SK-N-SH (cell line): ENCODE measurements around the gene YY2. TPM values are rescaled to one million over a fixed set of nuclear protein-coding genes. Genes with fewer than 3 reads are reported as not detected.
A peak's percentile ranks its signal among the peaks of the same experiment; 100 is the strongest.

ENCODE experiments used
- CTCF ChIA-PET: fragments of 300-600, 350-600 bp; formaldehyde crosslinking; extraction: SDS; loops from one replicate; lab custom pipeline; 2021; lab: Yijun Ruan, JAX
- POLR2A ChIA-PET: fragments of 350-600 bp; sonication (Branson Sonifier 250); formaldehyde crosslinking; extraction: SDS; loops from one replicate; lab custom pipeline; 2020; ENCODE audit warnings: antibody characterized with exemption, inconsistent platforms; lab: Yijun Ruan, JAX
- DNase-seq: peaks from one replicate; pipeline ENCODE4 v3.0.0; 2012
- H2AFZ ChIP-seq: fragments of 200-600 bp; sonication (generic); 2 replicates; pipeline ENCODE4 v1.8.1; 2016; ENCODE audit warnings: antibody characterized with exemption, mild to moderate bottlenecking, low read depth
- H3F3A ChIP-seq: fragments of 200-600 bp; sonication (generic); replicated peaks from 2 replicates; pipeline ENCODE3; 2016; ENCODE audit warnings: antibody characterized with exemption, mild to moderate bottlenecking; ENCODE audit not compliant: insufficient read depth
- H3K27ac ChIP-seq, 2 experiments: fragments of 200-500 bp in 1 of 2; fragments of 200-600 bp in 1 of 2; sonication (Bioruptor generic) in 1 of 2; sonication (generic), shearing (Covaris generic) in 1 of 2; 2 replicates each; pipeline versions ENCODE4 v1.5.1 to v1.6.1; 2014 to 2016; ENCODE audit warnings: low read depth in 2 of 2, inconsistent platforms in 1 of 2, low read length in 1 of 2, mild to moderate bottlenecking in 1 of 2, mixed read lengths in 1 of 2
- H3K27me3 ChIP-seq: fragments of 200-600 bp; sonication (generic), shearing (Covaris generic); 2 replicates; pipeline ENCODE4 v1.6.1; 2016; ENCODE audit warnings: mixed run types; ENCODE audit not compliant: insufficient read depth
- H3K36me3 ChIP-seq, 2 experiments: fragments of 200-500 bp in 1 of 2; fragments of 200-600 bp in 1 of 2; sonication (Bioruptor generic) in 1 of 2; sonication (generic) in 1 of 2; replicated peaks in 1 of 2; 2 replicates each; pipeline versions ENCODE3 to v1.5.1; 2014 to 2016; ENCODE audit warnings: low read length in 1 of 2, mild to moderate bottlenecking in 1 of 2; ENCODE audit not compliant: insufficient read depth in 2 of 2, control insufficient read depth in 1 of 2
- H3K4me1 ChIP-seq, 2 experiments: fragments of 200-500 bp in 1 of 2; fragments of 200-600 bp in 1 of 2; sonication (Bioruptor generic) in 1 of 2; sonication (generic), shearing (Covaris generic) in 1 of 2; 2 replicates each; pipeline versions ENCODE4 v1.5.1 to v1.6.1; 2014 to 2016; ENCODE audit warnings: low read depth in 1 of 2, low read length in 1 of 2, mixed run types in 1 of 2; ENCODE audit not compliant: insufficient read depth in 2 of 2, control insufficient read depth in 1 of 2
- H3K4me2 ChIP-seq: fragments of 200-600 bp; sonication (generic), shearing (Covaris generic); 2 replicates; pipeline ENCODE4 v1.6.1; 2017; ENCODE audit warnings: mixed run types
- H3K4me3 ChIP-seq, 2 experiments: fragments of 200-500 bp in 1 of 2; fragments of 200-600 bp in 1 of 2; sonication (Bioruptor generic) in 1 of 2; sonication (generic), shearing (Covaris generic) in 1 of 2; 2 replicates each; pipeline versions ENCODE4 v1.5.1 to v1.8.1; 2014 to 2016; ENCODE audit warnings: low read depth in 2 of 2, inconsistent platforms in 1 of 2, low read length in 1 of 2, mild to moderate bottlenecking in 1 of 2, mixed read lengths in 1 of 2, moderate library complexity in 1 of 2
- H3K79me2 ChIP-seq: fragments of 200-600 bp; sonication (generic); 2 replicates; pipeline ENCODE4 v1.8.1; 2017; ENCODE audit warnings: mild to moderate bottlenecking; ENCODE audit not compliant: insufficient read depth
- H3K9ac ChIP-seq: fragments of 200-600 bp; sonication (generic); 2 replicates; pipeline ENCODE4 v1.6.1; 2017; ENCODE audit warnings: mixed run types
- H3K9me2 ChIP-seq: fragments of 200-600 bp; sonication (generic); 2 replicates; pipeline ENCODE4 v1.6.1; 2017; ENCODE audit warnings: mixed run types
- H3K9me3 ChIP-seq: fragments of 200-600 bp; sonication (generic); 2 replicates; pipeline ENCODE4 v1.6.1; 2017; ENCODE audit warnings: mixed run types, mild to moderate bottlenecking, moderate library complexity
- H4K20me1 ChIP-seq: fragments of 200-600 bp; sonication (generic); 2 replicates; pipeline ENCODE4 v1.6.1; 2017; ENCODE audit warnings: mild to moderate bottlenecking, mixed run types; ENCODE audit not compliant: insufficient read depth
- CHD2 ChIP-seq: fragments of 150-350 bp; IDR thresholded peaks from 2 replicates; pipeline ENCODE4 v1.6.1; 2018; ENCODE audit warnings: low read length; ENCODE audit not compliant: partially characterized antibody
- ELF1 ChIP-seq: IDR thresholded peaks from 2 replicates; pipeline ENCODE4 v1.4.0; 2012
- FOXM1 ChIP-seq: IDR thresholded peaks from 2 replicates; pipeline ENCODE4 v1.4.0; 2012; ENCODE audit warnings: low read depth, mild to moderate bottlenecking
- GATA2 ChIP-seq: sonication (generic); formaldehyde crosslinking; IDR thresholded peaks from 2 replicates; pipeline ENCODE4 v1.5.0; 2020; ENCODE audit warnings: mild to moderate bottlenecking, missing genetic modification reagents
- MEF2A ChIP-seq: IDR thresholded peaks from 2 replicates; pipeline ENCODE4 v1.4.0; 2012; ENCODE audit warnings: low read depth, borderline replicate concordance
- RAD21 ChIP-seq: IDR thresholded peaks from 2 replicates; pipeline ENCODE4 v1.6.1; 2012; ENCODE audit warnings: mild to moderate bottlenecking, low read length
- RCOR1 ChIP-seq: fragments of 150-350 bp; IDR thresholded peaks from 2 replicates; pipeline ENCODE4 v1.6.1; 2017; ENCODE audit warnings: antibody characterized with exemption, low read length
- RFX5 ChIP-seq: IDR thresholded peaks from 2 replicates; pipeline ENCODE4 v1.6.1; 2012; ENCODE audit warnings: mild to moderate bottlenecking, improper control_type of control experiment, low read length
- SIN3A ChIP-seq: IDR thresholded peaks from 2 replicates; pipeline ENCODE4 v1.6.1; 2012; ENCODE audit warnings: low read depth, mild to moderate bottlenecking, low read length, moderate library complexity, borderline replicate concordance
- TAF1 ChIP-seq: IDR thresholded peaks from 2 replicates; pipeline ENCODE4 v1.6.1; 2012; ENCODE audit warnings: low read depth, mild to moderate bottlenecking, low read length, moderate library complexity, borderline replicate concordance
- TCF12 ChIP-seq: IDR thresholded peaks from 2 replicates; pipeline ENCODE4 v1.4.0; 2012
- TEAD4 ChIP-seq: IDR thresholded peaks from 2 replicates; pipeline ENCODE4 v1.4.0; 2012; ENCODE audit warnings: mild to moderate bottlenecking, borderline replicate concordance; ENCODE audit not compliant: insufficient read depth
- YY1 ChIP-seq: IDR thresholded peaks from 2 replicates; pipeline ENCODE4 v1.4.0; 2012; ENCODE audit warnings: low read depth, mild to moderate bottlenecking
- WGBS: methylation state at CpG from one replicate; pipeline ENCODE4 v1.1.6; 2017; ENCODE audit warnings: low lambda C conversion rate; 5-methylcytosine and 5-hydroxymethylcytosine counted together
- polyA plus RNA-seq, 3 experiments: library from polyadenylated mRNA; depleted of rRNA; stranded (reverse); fragments of >200 nt; gene quantifications; 2 replicates each; pipeline ENCODE4 v1.2.3, GENCODE V29; 2012
- TF ChIP-seq, protein P1 (sequence below): IDR thresholded peaks from 2 replicates; pipeline ENCODE4 v1.4.0; 2012; ENCODE audit warnings: low read depth, borderline replicate concordance
- TF ChIP-seq, protein P2 (sequence below): fragments of 150-350 bp; IDR thresholded peaks from 2 replicates; pipeline ENCODE4 v1.6.1; 2016; ENCODE audit warnings: mild to moderate bottlenecking, low read depth, low read length
- TF ChIP-seq, protein P3 (sequence below): fragments of 150-350 bp; IDR thresholded peaks from 2 replicates; pipeline ENCODE4 v1.6.1; 2017; ENCODE audit warnings: antibody characterized with exemption, low read length, low read depth, borderline replicate concordance
- TF ChIP-seq, protein P4 (sequence below): IDR thresholded peaks from 2 replicates; pipeline ENCODE4; 2012
- TF ChIP-seq, protein P5 (sequence below): IDR thresholded peaks from 2 replicates; pipeline ENCODE4 v1.4.0; 2012; ENCODE audit warnings: low read depth
- TF ChIP-seq, protein P6 (sequence below): fragments of 200-600 bp; sonication (generic); IDR thresholded peaks from 2 replicates; pipeline ENCODE4 v1.6.1; 2017; ENCODE audit warnings: antibody characterized with exemption, mild to moderate bottlenecking, moderate library complexity

The YY2 gene
- polyA plus RNA-seq, 1 of the 3 experiments (the other 2 are of a cell fraction), result 2.3 TPM

DNA sequence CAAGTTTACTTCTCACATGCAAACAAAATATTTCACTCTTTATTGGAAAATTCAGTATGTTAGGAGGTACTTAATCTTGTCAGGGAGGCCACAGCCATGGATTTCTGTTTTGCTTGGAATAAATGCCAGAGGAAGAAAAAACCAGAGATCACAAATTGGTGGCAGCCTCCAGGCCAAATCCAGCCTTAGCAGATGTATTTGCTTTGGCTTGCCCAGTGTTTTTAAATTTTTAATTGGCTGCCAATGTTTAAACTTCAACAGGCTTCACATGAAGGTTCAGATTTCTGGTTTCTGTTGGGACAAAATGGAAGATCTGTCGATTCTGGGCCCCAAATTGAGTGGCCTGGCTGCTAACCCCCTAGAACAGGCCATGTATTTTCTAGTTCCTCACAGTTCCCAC, 19.2 kb downstream of the YY2 start:
- H3F3A ChIP-seq, result no peaks in the 10 kb centered on the region
- H3K27ac ChIP-seq, result peak overlapping the region in 1 of 2 experiments; percentile 47; a peak in 2 of 4 replicates
- CTCF ChIA-PET, result no interaction called here
- H2AFZ ChIP-seq, result no peak overlapping the region
- POLR2A ChIA-PET, result no interaction called here
- no peaks in the 10 kb centered on the region for H3K79me2 ChIP-seq
- no peaks in the 10 kb centered on the region for H3K9me3 ChIP-seq
- TF ChIP-seq RCOR1 (no peak), TCF12 (no peak), RFX5 (no peak), FOXM1 (no peak), RAD21 (no peak), CHD2 (no peak), SIN3A (no peak), TAF1 (no peak)
- TF ChIP-seq, protein P1, sequence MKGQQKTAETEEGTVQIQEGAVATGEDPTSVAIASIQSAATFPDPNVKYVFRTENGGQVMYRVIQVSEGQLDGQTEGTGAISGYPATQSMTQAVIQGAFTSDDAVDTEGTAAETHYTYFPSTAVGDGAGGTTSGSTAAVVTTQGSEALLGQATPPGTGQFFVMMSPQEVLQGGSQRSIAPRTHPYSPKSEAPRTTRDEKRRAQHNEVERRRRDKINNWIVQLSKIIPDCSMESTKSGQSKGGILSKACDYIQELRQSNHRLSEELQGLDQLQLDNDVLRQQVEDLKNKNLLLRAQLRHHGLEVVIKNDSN, result no peak
- TF ChIP-seq, protein P2, sequence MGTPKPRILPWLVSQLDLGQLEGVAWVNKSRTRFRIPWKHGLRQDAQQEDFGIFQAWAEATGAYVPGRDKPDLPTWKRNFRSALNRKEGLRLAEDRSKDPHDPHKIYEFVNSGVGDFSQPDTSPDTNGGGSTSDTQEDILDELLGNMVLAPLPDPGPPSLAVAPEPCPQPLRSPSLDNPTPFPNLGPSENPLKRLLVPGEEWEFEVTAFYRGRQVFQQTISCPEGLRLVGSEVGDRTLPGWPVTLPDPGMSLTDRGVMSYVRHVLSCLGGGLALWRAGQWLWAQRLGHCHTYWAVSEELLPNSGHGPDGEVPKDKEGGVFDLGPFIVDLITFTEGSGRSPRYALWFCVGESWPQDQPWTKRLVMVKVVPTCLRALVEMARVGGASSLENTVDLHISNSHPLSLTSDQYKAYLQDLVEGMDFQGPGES, result no peak
- H3K27me3 ChIP-seq, result no peaks in the 10 kb centered on the region
- H4K20me1 ChIP-seq, result no peaks in the 10 kb centered on the region
- peaks cover 2 to 8% of the 10 kb centered on the region in 2 experiments for H3K36me3 ChIP-seq
- WGBS, result 13% methylated on average over 1 of the region's 1 CpG
- H3K4me1 ChIP-seq, result peaks cover 2 to 17% of the 10 kb centered on the region in 2 experiments; a peak in 3 of 4 replicates
- H3K9ac ChIP-seq, result no peak overlapping the region
- peak; percentile 30 for DNase-seq
- no peak overlapping the region for H3K4me2 ChIP-seq
- no peak overlapping the region for H3K4me3 ChIP-seq
- no peaks in the 10 kb centered on the region for H3K9me2 ChIP-seq

DNA sequence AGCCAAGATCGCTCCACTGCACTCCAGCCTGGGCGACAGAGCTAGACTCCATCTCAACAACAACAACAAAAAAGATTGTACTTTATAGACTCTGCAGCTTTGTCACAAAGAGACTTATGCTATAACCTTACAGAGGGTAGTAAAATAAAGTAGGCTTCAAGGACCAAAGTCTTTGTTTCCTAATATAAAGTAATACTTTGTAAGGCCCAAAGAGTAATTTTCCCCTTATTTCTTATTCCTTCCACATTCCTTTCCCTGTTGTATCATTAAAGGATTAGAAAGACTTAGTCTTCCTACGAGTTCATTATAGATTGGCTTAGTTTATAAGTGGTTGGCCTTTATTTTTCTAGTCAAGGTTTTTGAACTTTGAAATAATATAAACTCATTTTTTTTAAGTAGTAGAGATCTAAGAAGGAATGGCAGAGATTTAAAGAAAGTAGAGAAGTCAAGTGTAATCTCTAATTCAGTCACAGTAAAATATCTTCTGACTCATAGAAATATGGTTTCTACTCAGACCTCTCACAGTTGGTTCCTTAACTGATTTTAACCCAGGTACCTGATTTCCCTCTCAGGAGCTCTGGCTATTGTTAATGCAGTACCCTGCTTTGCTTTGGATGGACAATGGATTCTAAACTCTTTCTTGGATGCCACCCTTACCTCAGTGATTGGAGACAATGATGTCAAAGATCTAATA, 26.2 kb downstream of the YY2 start:
- no peak overlapping the region for H3K4me3 ChIP-seq
- TF ChIP-seq GATA2 (no peak), TEAD4 (no peak), SIN3A (no peak), MEF2A (no peak), ELF1 (no peak), CHD2 (no peak), TAF1 (no peak), YY1 (no peak)
- TF ChIP-seq, protein P3, sequence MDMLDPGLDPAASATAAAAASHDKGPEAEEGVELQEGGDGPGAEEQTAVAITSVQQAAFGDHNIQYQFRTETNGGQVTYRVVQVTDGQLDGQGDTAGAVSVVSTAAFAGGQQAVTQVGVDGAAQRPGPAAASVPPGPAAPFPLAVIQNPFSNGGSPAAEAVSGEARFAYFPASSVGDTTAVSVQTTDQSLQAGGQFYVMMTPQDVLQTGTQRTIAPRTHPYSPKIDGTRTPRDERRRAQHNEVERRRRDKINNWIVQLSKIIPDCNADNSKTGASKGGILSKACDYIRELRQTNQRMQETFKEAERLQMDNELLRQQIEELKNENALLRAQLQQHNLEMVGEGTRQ, result no peak
- TF ChIP-seq, protein P4, sequence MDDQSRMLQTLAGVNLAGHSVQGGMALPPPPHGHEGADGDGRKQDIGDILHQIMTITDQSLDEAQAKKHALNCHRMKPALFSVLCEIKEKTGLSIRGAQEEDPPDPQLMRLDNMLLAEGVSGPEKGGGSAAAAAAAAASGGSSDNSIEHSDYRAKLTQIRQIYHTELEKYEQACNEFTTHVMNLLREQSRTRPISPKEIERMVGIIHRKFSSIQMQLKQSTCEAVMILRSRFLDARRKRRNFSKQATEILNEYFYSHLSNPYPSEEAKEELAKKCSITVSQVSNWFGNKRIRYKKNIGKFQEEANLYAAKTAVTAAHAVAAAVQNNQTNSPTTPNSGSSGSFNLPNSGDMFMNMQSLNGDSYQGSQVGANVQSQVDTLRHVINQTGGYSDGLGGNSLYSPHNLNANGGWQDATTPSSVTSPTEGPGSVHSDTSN, result no peak
- TF ChIP-seq, protein P1, result no peak
- TF ChIP-seq, protein P5, sequence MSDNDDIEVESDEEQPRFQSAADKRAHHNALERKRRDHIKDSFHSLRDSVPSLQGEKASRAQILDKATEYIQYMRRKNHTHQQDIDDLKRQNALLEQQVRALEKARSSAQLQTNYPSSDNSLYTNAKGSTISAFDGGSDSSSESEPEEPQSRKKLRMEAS, result no peak
- TF ChIP-seq, protein P6, sequence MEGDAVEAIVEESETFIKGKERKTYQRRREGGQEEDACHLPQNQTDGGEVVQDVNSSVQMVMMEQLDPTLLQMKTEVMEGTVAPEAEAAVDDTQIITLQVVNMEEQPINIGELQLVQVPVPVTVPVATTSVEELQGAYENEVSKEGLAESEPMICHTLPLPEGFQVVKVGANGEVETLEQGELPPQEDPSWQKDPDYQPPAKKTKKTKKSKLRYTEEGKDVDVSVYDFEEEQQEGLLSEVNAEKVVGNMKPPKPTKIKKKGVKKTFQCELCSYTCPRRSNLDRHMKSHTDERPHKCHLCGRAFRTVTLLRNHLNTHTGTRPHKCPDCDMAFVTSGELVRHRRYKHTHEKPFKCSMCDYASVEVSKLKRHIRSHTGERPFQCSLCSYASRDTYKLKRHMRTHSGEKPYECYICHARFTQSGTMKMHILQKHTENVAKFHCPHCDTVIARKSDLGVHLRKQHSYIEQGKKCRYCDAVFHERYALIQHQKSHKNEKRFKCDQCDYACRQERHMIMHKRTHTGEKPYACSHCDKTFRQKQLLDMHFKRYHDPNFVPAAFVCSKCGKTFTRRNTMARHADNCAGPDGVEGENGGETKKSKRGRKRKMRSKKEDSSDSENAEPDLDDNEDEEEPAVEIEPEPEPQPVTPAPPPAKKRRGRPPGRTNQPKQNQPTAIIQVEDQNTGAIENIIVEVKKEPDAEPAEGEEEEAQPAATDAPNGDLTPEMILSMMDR, result no peak

More for the DNA sequence above, 26.2 kb downstream of the YY2 start:
- no peaks in the 10 kb centered on the region for H3K27me3 ChIP-seq
- no peaks in the 10 kb centered on the region for H3K9me3 ChIP-seq
- no peak overlapping the region for H3K27ac ChIP-seq
- CTCF ChIA-PET, result interaction anchor here (0.9 kb wide), 1 partner anchor 94 kb away, joined by 3 read pairs; no protein-coding TSS in a partner anchor
- H3K36me3 ChIP-seq, result peaks cover 8 to 14% of the 10 kb centered on the region in 2 experiments
- H2AFZ ChIP-seq, result no peak overlapping the region
- no peaks in the 10 kb centered on the region for H4K20me1 ChIP-seq
- H3K79me2 ChIP-seq, result no peaks in the 10 kb centered on the region
- no peaks in the 10 kb centered on the region; a peak in 2 of 4 replicates for H3K4me1 ChIP-seq
- POLR2A ChIA-PET, result no interaction called here
- H3K4me2 ChIP-seq, result no peak overlapping the region
- no peak for DNase-seq
- H3F3A ChIP-seq, result peaks cover 10% of the 10 kb centered on the region
- no peak overlapping the region for H3K9ac ChIP-seq
- no peaks in the 10 kb centered on the region for H3K9me2 ChIP-seq
- 73% methylated on average over 3 of the region's 3 CpGs for WGBS
